Stimulated activated CD4-positive, alpha-beta T cell treated with anti-CD3 and anti-CD28 coated beads, TNF-alpha, amount 100 ng/mL, for 1 hour (primary cell): Measurements from ENCODE around the gene MUC4.
"Not testable (repeated sequence)": the region's sequence is repeated elsewhere in the genome, so short reads cannot be mapped to it uniquely, and the experiment has no call there.

Source experiments
- DNase-seq, 3 donors: peaks; one replicate each; pipeline ENCODE4 v3.0.0-alpha.2; 2020; ENCODE audit warnings: low read depth in 3 of 3, low spot score in 1 of 3

MUC4 gene

GRCh38 chr3:195763076-195763830 is 48.5 kb downstream of the MUC4 start:
- DNase-seq: no peak

GRCh38 chr3:195762611-195763010 is 49.1 kb downstream of the MUC4 start:
- DNase-seq: no peak

- no peak for DNase-seq
Measured at GRCh38 chr3:195762249-195762585, 49.5 kb downstream of the MUC4 start.

- DNase-seq: no peak
Measured at GRCh38 chr3:195761567-195762248, 50.0 kb downstream of the MUC4 start.

GRCh38 chr3:195761123-195761566 is 50.6 kb downstream of the MUC4 start:
- no peak for DNase-seq

- DNase-seq: no peak
Measured at GRCh38 chr3:195760345-195761122, 51.2 kb downstream of the MUC4 start.

- DNase-seq: no peak
Measured at GRCh38 chr3:195758721-195759353, 52.9 kb downstream of the MUC4 start.

GRCh38 chr3:195757827-195758226 is 53.9 kb downstream of the MUC4 start:
- DNase-seq: no peak

- no peak for DNase-seq
Measured at GRCh38 chr3:195757438-195757770, 54.3 kb downstream of the MUC4 start.

- no peak for DNase-seq
Measured at GRCh38 chr3:195755791-195756676, 55.7 kb downstream of the MUC4 start.

- DNase-seq: no peak
Measured at GRCh38 chr3:195755391-195755790, 56.3 kb downstream of the MUC4 start.

- no peak for DNase-seq
Measured at GRCh38 chr3:195754906-195755305, 56.8 kb downstream of the MUC4 start.

GRCh38 chr3:195754141-195754540 is 57.6 kb downstream of the MUC4 start:
- no peak for DNase-seq

GRCh38 chr3:195753581-195753980 is 58.1 kb downstream of the MUC4 start:
- no peak for DNase-seq

GRCh38 chr3:195752546-195753331 is 59.0 kb downstream of the MUC4 start:
- DNase-seq: no peak

- DNase-seq: no peak
Measured at GRCh38 chr3:195752066-195752465, 59.7 kb downstream of the MUC4 start.

- DNase-seq: no peak
Measured at GRCh38 chr3:195751560-195751959, 60.2 kb downstream of the MUC4 start.

GRCh38 chr3:195750797-195751520 is 60.8 kb downstream of the MUC4 start:
- no peak for DNase-seq

GRCh38 chr3:195749101-195749500 is 62.6 kb downstream of the MUC4 start:
- DNase-seq: not testable (repeated sequence)
